Colonic mucosa (tissue), 4 donors: Measurements from ENCODE around the gene TCEAL9. TPM values are rescaled to one million over a fixed set of nuclear protein-coding genes. Genes with fewer than 3 reads are reported as not detected.

ENCODE experiments used
- DNase-seq: peaks from one replicate; pipeline ENCODE4 v3.0.0-alpha.2; 2020
- H3K27ac ChIP-seq: fragments of 200-600 bp; one replicate; pipeline ENCODE4 v1.8.0; 2021
- H3K27me3 ChIP-seq: fragments of 200-600 bp; one replicate; pipeline ENCODE4 v1.8.0; 2021
- H3K36me3 ChIP-seq: fragments of 200-600 bp; one replicate; pipeline ENCODE4 v1.8.0; 2021
- H3K4me1 ChIP-seq: fragments of 200-600 bp; one replicate; pipeline ENCODE4 v1.8.0; 2021; ENCODE audit warnings: mild to moderate bottlenecking
- H3K4me3 ChIP-seq: fragments of 200-600 bp; one replicate; pipeline ENCODE4 v1.8.0; 2021
- H3K9ac ChIP-seq, 2 donors: one replicate each; pipeline ENCODE4 v1.7.0; 2013; ENCODE audit warnings: control low read depth in 2 of 2, low read depth in 2 of 2, low read length in 2 of 2
- H3K9me3 ChIP-seq: fragments of 200-600 bp; one replicate; pipeline ENCODE4 v1.8.0; 2021
- intact Hi-C: fragments of 100-400 bp; cut with DNase I; formaldehyde crosslinking; loops from one replicate; pipeline ENCODE4 v1.14.1; 2022
- total RNA-seq, 2 donors: library from RNA; stranded (reverse); fragmentation: NEBNext Ultra II Directional in 1 of 2; extraction: Animal tissue kit (Norgen Biotek cat#: 25700) in 1 of 2; gene quantifications; one replicate each; pipeline ENCODE4 v1.2.1, GENCODE V29; 2021
- TF ChIP-seq, protein P1 (sequence below): fragments of 200-600 bp; IDR thresholded peaks from one replicate; pipeline ENCODE4 v1.8.0; 2022; ENCODE audit warnings: antibody characterized with exemption, mild to moderate bottlenecking
- donor health status: healthy.
- donor health status: DM: no; HTN: no; CAD: no.
- donor health status: DM: no; HTN: no; CAD: no.

TCEAL9 gene
- total RNA-seq, 2 donors from 2014 or later: 23.9 to 34.7 TPM

DNA sequence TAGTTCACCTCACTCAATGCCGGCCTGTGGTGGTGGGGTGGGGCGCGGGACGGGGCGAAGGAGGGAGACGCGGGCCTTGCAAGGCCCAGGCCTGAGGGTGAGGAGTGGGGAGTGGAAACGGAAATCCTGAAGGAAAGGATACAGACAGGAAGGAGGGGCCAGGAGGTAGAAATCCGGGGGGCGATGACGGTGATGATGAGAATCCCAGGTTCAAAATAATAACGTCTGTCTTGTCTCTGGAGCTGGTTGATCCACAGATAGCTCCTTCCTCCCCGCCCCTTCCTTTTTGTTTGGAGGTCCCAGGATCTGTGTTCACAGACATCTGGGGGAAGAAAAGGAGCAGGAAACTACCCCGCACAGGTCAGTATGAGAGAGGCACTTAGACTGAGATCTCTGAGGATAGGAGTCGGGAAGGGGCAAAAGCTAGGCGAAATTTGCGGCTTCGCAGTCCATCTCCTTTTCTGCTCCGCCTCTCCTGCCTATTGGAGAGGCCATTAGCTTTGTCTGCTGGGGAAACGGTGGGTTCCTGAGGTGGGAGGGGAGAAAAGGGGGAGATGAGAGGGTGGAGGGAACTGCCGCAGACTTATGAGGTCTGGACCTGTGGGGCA is 25.5 kb upstream of the TCEAL9 start:
- Histone ChIP-seq H3K9me3 (no peaks in the 10 kb centered on the region), H3K27me3 (no peaks in the 10 kb centered on the region), H3K4me3 (no peak overlapping the region), H3K27ac (no peak overlapping the region), H3K9ac (no peak overlapping the region), H3K4me1 (no peaks in the 10 kb centered on the region), H3K36me3 (no peaks in the 10 kb centered on the region)
- intact Hi-C loops: no loop called here
- DNase-seq: no peak
- TF ChIP-seq, protein P1, sequence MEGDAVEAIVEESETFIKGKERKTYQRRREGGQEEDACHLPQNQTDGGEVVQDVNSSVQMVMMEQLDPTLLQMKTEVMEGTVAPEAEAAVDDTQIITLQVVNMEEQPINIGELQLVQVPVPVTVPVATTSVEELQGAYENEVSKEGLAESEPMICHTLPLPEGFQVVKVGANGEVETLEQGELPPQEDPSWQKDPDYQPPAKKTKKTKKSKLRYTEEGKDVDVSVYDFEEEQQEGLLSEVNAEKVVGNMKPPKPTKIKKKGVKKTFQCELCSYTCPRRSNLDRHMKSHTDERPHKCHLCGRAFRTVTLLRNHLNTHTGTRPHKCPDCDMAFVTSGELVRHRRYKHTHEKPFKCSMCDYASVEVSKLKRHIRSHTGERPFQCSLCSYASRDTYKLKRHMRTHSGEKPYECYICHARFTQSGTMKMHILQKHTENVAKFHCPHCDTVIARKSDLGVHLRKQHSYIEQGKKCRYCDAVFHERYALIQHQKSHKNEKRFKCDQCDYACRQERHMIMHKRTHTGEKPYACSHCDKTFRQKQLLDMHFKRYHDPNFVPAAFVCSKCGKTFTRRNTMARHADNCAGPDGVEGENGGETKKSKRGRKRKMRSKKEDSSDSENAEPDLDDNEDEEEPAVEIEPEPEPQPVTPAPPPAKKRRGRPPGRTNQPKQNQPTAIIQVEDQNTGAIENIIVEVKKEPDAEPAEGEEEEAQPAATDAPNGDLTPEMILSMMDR: no peak

DNA sequence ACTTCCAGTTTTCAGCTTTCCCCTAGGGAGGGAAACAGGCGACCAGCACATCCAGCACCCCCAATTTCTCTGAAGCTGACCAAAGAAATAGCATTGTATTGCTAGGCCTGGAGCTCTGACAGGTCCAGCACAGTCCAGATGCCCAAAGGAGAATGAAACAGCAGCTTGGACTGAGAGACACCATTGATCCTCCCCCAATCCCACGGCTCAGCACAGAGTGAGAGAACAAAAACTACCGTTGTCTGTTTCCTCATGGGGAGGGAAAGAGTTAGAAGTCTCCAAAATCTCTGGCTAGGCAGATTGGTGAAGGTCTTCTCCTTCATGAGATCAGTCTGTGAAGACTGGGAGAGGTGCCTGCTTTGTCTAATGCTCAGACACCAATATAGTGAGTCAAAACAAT is 17.6 kb upstream of the TCEAL9 start:
- DNase-seq: no peak
- intact Hi-C loops: no loop called here
- Histone ChIP-seq H3K36me3 (no peaks in the 10 kb centered on the region), H3K9ac (no peak overlapping the region), H3K9me3 (no peaks in the 10 kb centered on the region), H3K4me3 (no peak overlapping the region), H3K4me1 (no peaks in the 10 kb centered on the region), H3K27ac (no peak overlapping the region), H3K27me3 (no peaks in the 10 kb centered on the region)
- TF ChIP-seq, protein P1: no peak

DNA sequence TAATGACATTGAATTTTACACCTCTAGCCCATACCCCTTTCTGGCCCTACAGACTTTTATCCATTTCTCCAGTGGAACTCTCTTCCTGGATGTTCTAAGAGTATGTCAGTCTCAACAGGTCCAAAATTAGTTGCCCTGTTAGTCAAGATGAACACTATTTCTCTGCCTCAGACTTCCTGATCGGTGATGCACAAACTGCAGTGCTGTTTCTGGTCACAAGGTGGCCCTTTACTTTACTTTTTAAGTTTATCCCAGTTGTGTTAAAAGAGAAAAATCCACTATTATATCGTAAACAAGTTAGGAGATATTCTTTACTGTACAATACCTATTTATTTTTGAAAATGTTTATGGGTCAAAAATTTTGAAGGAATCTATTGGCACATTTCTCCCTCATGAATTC is 13.2 kb upstream of the TCEAL9 start:
- peak; percentile 45 for DNase-seq

DNA sequence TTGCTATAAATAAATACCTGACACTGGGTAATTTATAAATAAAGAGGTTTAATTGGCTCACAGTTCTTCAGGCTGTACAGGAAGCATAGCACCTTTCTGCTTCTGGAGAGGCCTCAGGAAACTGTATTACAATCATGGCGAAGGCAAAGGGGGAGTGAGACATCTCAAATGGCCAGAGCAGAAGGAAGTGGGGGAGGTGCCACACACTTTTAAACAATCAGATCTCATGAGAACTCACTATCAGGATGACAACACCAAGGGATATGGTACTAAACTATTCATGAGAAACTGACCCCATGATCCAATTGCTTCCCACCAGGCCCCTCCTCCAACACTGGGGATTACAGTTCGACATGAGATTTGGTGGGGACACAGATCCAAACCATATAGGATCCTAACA is 11.7 kb upstream of the TCEAL9 start:
- Histone ChIP-seq H3K36me3 (no peaks in the 10 kb centered on the region), H3K4me1 (no peaks in the 10 kb centered on the region), H3K27ac (no peak overlapping the region), H3K9ac (no peak overlapping the region), H3K4me3 (no peak overlapping the region), H3K27me3 (no peaks in the 10 kb centered on the region), H3K9me3 (no peaks in the 10 kb centered on the region)
- TF ChIP-seq, protein P1: no peak
- intact Hi-C loops: loop anchor here (5.0 kb wide), 1 partner anchor 118 kb away; no protein-coding TSS in a partner anchor
- DNase-seq: no peak

More for the DNA sequence above, 13.2 kb upstream of the TCEAL9 start:
- H3K4me1 ChIP-seq: no peaks in the 10 kb centered on the region
- intact Hi-C loops: loop anchor here (5.0 kb wide), 1 partner anchor 119 kb away; no protein-coding TSS in a partner anchor
- H3K27me3 ChIP-seq: no peaks in the 10 kb centered on the region
- no peaks in the 10 kb centered on the region for H3K36me3 ChIP-seq
- TF ChIP-seq, protein P1: peak; percentile 54
- no peak overlapping the region for H3K4me3 ChIP-seq
- H3K9ac ChIP-seq: no peak overlapping the region
- H3K9me3 ChIP-seq: no peaks in the 10 kb centered on the region
- no peak overlapping the region for H3K27ac ChIP-seq

DNA sequence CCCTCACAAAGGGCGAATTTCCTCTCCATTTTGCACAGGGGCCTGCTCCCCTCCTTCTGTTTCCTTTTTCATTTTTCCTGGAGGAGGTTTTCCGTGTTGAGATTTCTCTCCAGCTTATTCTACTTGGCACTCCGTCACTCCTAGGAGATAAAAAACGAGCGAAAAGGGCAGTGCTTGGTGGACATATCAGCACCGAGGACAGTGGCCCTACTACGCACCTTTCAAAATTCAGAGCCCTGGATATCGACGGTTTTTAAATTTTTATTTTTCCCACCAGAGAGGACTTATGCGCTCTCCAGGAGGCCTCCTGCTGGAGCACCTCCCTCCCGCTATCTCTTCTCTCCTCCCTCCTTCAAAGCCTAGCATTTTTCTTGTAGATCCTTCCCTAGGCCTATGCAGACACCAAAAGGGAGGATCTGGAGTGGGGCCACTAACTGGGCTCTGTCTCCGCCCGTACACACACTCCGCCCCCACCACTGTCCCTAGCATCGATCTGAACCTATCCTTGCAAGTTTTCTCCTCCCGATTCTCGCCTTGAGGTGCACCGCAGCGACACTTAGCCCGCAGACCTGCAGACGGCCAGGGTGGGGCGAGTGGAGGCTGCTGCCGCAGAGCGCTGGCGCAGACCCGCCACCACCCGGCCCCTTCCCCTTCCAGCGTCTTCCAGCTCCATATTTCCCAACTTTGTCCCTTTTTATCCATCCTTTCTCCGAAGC is 8.5 kb upstream of the TCEAL9 start:
- H3K4me3 ChIP-seq: no peak overlapping the region
- H3K9me3 ChIP-seq: no peaks in the 10 kb centered on the region
- H3K9ac ChIP-seq: no peak overlapping the region
- no peaks in the 10 kb centered on the region for H3K4me1 ChIP-seq
- no peaks in the 10 kb centered on the region for H3K36me3 ChIP-seq
- TF ChIP-seq, protein P1: no peak
- no peak for DNase-seq
- no peaks in the 10 kb centered on the region for H3K27me3 ChIP-seq
- intact Hi-C loops: no loop called here
- no peak overlapping the region for H3K27ac ChIP-seq
